Activated effector memory CD4-positive, alpha-beta T cell treated with Interleukin-2 at 50 U/mL for 16 hours (primary cell): Measurements from ENCODE around the gene SLAMF9.

ENCODE experiments used
- DNase-seq: peaks from one replicate; pipeline ENCODE4 v3.0.0-alpha.2; 2020

SLAMF9 gene

DNA sequence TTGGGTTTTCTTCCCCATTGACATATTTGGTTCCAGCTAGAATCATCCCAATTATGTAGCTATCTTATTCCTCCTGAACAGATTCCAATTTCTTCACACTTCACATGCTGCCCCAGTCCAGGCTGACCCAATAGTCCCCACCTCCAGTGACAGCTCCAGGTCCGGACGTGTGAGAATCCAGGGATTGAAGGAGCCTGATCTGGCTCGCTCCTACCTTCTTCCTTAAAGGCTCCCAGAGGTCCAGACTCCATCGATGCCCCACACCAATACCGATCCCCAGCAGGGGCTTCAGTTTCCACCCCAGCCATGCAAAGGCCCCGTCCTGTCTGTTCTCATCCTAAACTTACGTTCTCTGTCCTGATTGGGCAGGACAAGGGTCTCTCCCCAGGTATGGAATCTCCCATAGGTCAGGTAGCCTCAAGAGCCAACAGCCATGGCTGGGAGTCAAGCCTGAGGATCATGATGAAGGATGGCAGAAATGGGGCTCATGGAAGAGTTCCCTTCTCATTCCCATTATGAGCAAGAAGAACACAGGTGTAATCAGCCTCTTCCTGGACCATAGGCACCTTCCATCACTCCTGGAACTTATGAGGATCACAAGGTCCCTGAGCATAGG lies 20.4 kb upstream of the SLAMF9 start:
- no peak for DNase-seq

- no peak for DNase-seq
Observed at GRCh38 chr1:159973350-159973940, 19.4 kb upstream of the SLAMF9 start.

DNA sequence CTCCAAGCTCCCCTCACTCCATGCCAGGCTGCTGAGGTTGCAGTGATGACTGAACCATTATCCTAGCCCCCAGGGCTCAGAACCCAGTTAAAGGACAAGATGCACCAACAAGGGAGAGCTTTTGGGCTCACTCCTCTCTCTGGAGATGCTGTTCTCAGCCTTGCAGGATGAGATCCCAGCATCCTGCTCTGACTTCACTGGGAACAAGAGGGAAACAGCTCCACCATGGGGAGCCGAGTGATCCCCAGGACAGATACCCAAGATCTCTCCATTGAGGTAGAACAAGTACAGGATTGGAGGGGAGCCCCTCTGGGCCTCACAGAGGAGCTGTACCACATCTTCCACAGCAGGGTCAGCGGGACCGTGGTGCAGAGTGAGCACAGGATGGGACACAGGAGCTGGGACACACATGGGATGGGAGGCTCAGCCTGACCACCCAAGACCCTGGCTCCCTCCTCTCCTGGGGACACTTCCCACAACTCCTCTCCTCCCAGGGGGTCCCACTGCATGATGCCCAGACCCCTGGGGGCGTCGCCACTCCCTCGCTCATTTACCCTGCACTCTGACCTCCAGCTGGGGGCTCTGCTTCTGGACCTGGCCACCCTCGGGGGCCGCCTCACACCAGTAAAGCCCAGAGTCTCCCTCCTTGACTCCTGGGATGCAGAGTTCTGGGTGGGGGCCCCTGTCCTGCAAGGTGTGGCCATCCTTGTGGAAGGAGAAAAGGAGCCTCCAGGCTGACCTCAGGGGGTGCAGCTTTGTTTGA lies 18.6 kb upstream of the SLAMF9 start:
- DNase-seq: no peak

DNA sequence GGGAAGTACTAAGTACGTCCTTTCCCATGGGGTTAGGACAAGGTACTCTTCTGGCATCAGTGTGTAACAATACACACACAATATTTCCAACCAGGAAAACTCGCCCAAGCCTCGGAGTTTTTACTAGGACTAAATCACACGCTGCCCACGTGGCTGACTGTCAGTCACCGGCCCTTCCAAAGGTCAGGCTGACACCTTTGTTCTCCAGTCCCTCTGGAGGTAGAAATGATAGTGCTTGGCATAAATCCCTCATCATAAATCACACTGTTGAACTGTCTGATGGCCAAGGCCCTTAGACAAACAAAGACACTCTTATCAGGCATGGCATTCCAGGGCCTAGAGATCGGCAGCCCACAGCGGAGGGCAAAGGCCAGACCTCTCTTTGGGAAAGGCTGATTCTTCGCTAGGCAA lies 16.9 kb upstream of the SLAMF9 start:
- no peak for DNase-seq

DNA sequence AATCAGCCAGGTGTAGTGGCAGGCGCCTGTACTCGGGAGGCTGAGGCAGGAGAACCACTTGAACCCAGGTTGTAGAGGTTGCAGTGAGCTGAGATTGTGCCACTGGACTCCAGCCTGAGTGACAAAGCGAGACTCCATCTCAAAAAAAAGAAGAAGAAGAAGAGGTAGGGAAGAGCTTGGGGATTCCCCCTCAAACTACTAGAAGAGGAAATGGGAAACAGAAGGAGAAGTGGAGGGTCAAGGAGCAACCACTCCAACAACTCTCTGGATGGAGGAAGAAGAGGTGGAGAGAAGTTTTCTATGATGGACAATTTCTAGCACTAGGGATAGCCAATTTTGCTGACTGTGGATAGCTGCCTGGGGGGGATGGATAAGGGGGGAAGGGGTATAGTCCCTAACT lies 14.9 kb upstream of the SLAMF9 start:
- DNase-seq: no peak

- no peak for DNase-seq
Observed at GRCh38 chr1:159965263-159965662, 11.2 kb upstream of the SLAMF9 start.

- DNase-seq: no peak
Observed at GRCh38 chr1:159964144-159964543, 10.1 kb upstream of the SLAMF9 start.

DNA sequence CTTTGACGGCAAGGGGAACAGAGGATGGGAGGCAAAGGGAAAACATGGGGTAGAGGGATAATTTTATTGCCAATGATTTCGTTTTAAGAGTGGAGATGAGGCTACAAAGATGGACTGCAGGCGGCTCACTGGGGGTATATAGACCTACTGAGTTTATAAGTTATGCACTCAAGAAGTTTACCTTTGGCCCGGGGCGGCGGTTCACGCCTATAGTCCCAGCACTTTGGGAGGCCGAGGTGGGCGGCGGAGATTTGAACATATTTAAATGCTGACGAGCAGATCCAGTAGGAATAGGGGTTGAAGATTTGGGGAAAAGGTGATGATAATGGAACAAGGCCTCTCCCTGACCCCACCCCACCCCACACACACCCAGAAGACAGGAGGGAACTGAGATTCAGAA lies 8.1 kb upstream of the SLAMF9 start:
- DNase-seq: no peak

GRCh38 chr1:159961636-159962035 lies 7.6 kb upstream of the SLAMF9 start:
- DNase-seq: no peak

DNA sequence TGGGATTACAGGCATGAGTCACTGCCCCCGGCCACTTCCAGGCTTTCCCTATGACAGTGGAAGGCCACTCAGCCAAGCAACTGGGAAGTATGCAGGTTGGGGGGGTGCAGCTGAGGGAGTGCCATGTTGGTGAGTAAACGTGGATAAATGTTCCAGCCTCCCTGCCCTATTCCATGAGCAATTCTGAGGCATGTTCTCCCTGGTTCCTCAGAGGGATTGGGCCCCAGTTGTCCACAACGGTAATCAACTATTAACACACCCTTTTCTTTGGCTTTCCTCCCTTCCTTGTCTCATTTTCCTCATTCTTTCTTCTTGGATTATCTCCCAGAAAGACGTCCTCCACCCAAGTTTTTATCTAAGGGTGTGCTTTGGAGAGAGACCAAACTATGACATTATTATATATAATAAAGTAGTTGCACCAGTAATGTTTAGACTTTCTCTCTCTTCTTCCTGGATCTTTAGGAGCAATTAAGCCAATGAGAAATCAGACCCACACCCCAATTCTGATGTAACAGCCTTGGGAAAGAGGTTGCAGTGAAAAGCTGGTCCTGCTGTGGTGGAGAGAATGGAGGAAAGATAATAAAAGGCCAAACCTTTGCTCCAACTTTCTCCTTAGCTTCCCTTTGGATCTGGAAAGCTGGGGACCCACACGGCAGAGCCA lies 6.8 kb upstream of the SLAMF9 start:
- DNase-seq: no peak

DNA sequence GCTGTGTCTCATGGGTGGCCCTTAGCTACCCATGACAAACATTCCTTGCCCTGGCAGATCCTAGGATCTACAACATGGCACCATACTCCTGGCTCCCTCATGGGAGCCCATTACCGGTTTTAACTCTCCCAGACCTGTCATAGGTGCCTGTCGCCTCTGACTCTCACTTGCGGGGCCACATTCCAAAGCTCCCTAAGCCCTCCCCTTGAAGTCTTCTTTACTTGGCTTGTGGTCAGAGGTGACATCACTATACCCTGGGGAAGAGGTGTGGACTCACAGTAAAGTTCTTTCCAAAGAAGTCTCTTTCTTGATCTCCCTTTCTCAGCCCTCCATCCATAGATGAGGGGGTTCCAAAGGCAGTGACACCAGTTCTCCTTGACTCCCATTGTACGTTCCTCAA lies 5.4 kb upstream of the SLAMF9 start:
- DNase-seq: no peak

GRCh38 chr1:159958719-159959380 lies 4.8 kb upstream of the SLAMF9 start:
- no peak for DNase-seq

DNA sequence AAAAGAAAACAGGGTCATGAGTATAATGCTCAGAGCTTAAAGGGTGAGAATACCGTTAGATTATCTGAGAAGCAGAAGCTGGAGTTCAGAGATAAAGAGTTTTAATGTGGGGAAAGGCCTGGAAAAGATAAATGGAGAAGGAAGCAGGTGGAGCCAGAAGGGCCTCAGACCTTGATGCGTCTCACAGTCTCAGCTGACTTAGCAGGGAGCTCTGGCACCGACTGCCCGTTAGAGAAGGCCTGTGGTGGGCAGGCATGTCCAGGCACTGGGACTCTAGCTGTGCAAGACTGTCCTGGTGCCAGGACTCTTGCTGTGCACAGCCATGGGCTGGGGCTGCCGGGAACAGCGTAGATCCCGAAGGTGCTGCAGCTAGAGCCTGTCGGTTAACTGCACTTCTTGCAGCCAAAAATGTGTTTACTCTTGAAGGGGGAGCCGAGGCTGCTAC lies 3.8 kb upstream of the SLAMF9 start:
- DNase-seq: no peak

- no peak for DNase-seq
Observed at GRCh38 chr1:159955456-159955855, 1.4 kb upstream of the SLAMF9 start.

- DNase-seq: no peak
Observed at GRCh38 chr1:159952932-159953331, 1.1 kb downstream of the SLAMF9 start.

GRCh38 chr1:159951551-159951950 lies 2.5 kb downstream of the SLAMF9 start:
- DNase-seq: no peak

- DNase-seq: no peak
Observed at GRCh38 chr1:159951016-159951415, 3.0 kb downstream of the SLAMF9 start.

DNA sequence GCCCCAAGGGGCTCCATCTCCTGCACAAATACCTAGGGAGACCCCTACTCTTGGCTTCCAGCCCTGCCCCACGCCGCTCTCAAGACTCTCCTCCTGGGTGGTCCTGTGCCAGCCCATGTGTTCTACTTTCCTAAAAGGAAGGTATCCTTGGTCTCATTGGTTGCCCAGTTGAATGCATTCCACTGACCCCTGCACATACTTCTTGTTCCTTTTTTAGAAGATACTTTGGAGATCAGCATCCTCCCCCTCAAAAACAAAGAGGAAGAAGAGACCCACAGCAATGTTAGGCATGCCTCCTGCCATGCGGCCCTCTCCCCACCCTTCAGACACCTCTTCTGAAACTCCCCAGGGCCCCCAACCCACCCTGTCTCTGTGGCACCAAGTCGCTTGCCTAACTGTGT lies 4.1 kb downstream of the SLAMF9 start:
- DNase-seq: no peak

- DNase-seq: no peak
Observed at GRCh38 chr1:159949123-159949522, 4.9 kb downstream of the SLAMF9 start.

DNA sequence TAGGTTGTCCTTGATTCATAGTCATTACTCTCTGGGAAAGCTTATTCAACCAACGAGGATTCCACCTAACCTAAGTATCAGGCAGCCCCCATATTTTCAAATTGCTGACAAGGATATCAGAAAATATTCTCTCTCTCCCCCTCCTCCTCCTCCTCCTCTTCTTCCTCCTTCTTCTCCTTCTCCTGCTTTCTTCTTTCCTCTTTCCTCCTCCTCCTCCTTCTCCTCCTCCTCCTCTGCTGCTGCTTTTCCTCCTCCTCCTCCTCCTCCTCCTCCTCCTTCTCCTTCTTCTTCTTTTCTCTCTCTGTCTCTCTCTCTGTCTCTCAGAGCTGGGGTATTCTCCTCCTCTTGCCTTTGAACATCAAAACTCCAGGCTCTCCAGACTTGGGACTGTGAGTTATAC lies 6.1 kb downstream of the SLAMF9 start:
- DNase-seq: no peak

GRCh38 chr1:159946242-159947187 lies 7.5 kb downstream of the SLAMF9 start:
- no peak for DNase-seq
